Ishikawa (cell line): ENCODE data around the gene CNNM2.

Experiments
- EP300 ChIP-seq: IDR thresholded peaks from 2 replicates; pipeline ENCODE4 v1.6.1; 2012; ENCODE audit warnings: borderline replicate concordance
- RAD21 ChIP-seq: IDR thresholded peaks from 2 replicates; pipeline ENCODE4 v1.6.1; 2012; ENCODE audit warnings: low read depth
- TCF12 ChIP-seq: IDR thresholded peaks from 2 replicates; pipeline ENCODE4 v1.6.1; 2012; ENCODE audit warnings: low read depth
- YY1 ChIP-seq: IDR thresholded peaks from 2 replicates; pipeline ENCODE4 v1.6.1; 2012; ENCODE audit warnings: low read depth

GRCh38 chr10:103078309-103078615 lies 160.2 kb downstream of the CNNM2 start:
- TF ChIP-seq EP300 (no peak), YY1 (no peak), RAD21 (no peak), TCF12 (no peak)
